Prostate gland (tissue), 2 donors: ENCODE results near the gene RUNX3. TPM values are rescaled to one million over a fixed set of nuclear protein-coding genes. Genes with fewer than 3 reads are reported as not detected.

Experiments used
- DNase-seq: peaks from one replicate; pipeline ENCODE4 v3.0.0-alpha.2; 2019; ENCODE audit warnings: low spot score
- H3K27ac ChIP-seq, 2 donors: fragments of 200-600 bp; sonication (generic); 2 replicates each; pipeline ENCODE4 v1.5.1; 2017 to 2019
- H3K27me3 ChIP-seq: fragments of 200-600 bp; sonication (generic); replicated peaks from 2 replicates; pipeline ENCODE4 v1.5.1; 2019; ENCODE audit not compliant: insufficient read depth
- H3K36me3 ChIP-seq, 2 donors: fragments of 200-600 bp; sonication (generic); 1 replicate in 1 of 2; 2 replicates in 1 of 2; pipeline versions ENCODE4 v1.5.1 to v1.8.1; 2017 to 2019
- H3K4me1 ChIP-seq: fragments of 200-600 bp; sonication (generic); replicated peaks from 2 replicates; pipeline ENCODE4 v1.5.1; 2019
- H3K4me3 ChIP-seq, 2 donors: fragments of 200-600 bp; sonication (generic); 2 replicates each; pipeline ENCODE4 v1.5.1; 2017 to 2019
- H3K9me3 ChIP-seq: fragments of 200-600 bp; sonication (generic); 2 replicates; pipeline ENCODE4 v1.5.1; 2017
- POLR2A ChIP-seq: fragments of 450-650 bp; IDR thresholded peaks from one replicate; pipeline ENCODE4 v1.6.1; 2016; ENCODE audit warnings: antibody characterized with exemption, mild to moderate bottlenecking
- WGBS: methylation state at CpG from one replicate; pipeline ENCODE4 v1.1.5; 2018; 5-methylcytosine and 5-hydroxymethylcytosine counted together
- intact Hi-C: fragments of 100-400 bp; cut with DNase I; formaldehyde crosslinking; loops from one replicate; pipeline ENCODE4 v1.14.2; 2022
- microRNA-seq: library from miRNA; unstranded; fragments of <30 nt; microRNA quantifications from one replicate; pipeline ENCODE4, GENCODE V29; 2016
- small RNA-seq, 2 donors: library from RNA; depleted of rRNA; stranded (forward); fragments of <200 nt; gene quantifications; one replicate each; pipeline ENCODE3, GENCODE V24; 2016
- total RNA-seq, 2 donors: library from RNA; depleted of rRNA; stranded (reverse); fragments of >200 nt; gene quantifications; one replicate each; pipeline ENCODE4 v1.1.0, GENCODE V29; 2016
- TF ChIP-seq, protein P1 (sequence below), 4 experiments: fragments of 200-600 bp in 2 of 4; fragments of 450-650 bp in 2 of 4; sonication (generic) in 2 of 4; IDR thresholded peaks; 1 replicate in 3 of 4; 2 replicates in 1 of 4; pipeline ENCODE4 v1.5.1; 2016 to 2019; ENCODE audit warnings: antibody characterized with exemption in 4 of 4, mild to moderate bottlenecking in 2 of 4, moderate library complexity in 2 of 4

Gene RUNX3
- total RNA-seq, 2 donors from 2014 or later, result 2.5 to 3.4 TPM

DNA sequence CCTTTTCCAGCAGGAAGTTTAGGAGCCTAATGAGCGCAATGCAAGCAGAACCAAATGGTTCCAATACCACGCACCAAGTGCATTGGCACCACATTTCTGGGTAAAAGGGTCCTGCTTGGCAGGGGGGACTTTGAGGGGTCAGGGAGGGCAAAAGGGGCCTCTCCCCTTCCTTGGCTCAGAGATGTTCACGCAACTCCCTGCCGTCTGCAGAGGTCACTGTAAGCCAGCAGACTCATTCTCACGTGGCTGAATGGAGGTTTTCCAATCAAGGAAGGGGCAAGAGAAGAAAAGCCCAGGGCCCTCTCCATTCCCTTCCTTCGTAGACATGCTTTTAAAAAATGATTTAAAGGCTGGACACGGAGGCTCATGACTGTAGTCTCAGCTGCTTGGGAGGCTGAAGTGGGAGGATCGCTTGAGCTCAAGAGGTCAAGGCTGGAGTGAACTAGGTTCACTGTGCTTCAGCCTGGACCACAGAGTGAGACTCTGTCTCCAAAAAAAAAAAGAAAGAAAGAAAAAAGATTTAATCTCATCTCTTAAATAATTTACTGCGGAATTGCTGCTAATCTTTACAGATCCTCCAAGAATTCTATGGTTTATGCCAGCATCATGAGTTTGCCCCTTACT, 80.3 kb downstream of the RUNX3 start:
- intact Hi-C loops, result loop anchor here (2.0 to 5.0 kb wide), 2 partner anchors 253 to 355 kb away; no protein-coding TSS in a partner anchor
- 66% methylated on average over 9 of the region's 9 CpGs for WGBS

More for the DNA sequence above, 80.3 kb downstream of the RUNX3 start:
- no peaks in the 10 kb centered on the region for H3K27me3 ChIP-seq
- H3K9me3 ChIP-seq, result no peaks in the 10 kb centered on the region
- H3K4me3 ChIP-seq, result no peak overlapping the region
- peaks cover 6% of the 10 kb centered on the region for H3K4me1 ChIP-seq
- TF ChIP-seq POLR2A, result no peak
- TF ChIP-seq, protein P1, sequence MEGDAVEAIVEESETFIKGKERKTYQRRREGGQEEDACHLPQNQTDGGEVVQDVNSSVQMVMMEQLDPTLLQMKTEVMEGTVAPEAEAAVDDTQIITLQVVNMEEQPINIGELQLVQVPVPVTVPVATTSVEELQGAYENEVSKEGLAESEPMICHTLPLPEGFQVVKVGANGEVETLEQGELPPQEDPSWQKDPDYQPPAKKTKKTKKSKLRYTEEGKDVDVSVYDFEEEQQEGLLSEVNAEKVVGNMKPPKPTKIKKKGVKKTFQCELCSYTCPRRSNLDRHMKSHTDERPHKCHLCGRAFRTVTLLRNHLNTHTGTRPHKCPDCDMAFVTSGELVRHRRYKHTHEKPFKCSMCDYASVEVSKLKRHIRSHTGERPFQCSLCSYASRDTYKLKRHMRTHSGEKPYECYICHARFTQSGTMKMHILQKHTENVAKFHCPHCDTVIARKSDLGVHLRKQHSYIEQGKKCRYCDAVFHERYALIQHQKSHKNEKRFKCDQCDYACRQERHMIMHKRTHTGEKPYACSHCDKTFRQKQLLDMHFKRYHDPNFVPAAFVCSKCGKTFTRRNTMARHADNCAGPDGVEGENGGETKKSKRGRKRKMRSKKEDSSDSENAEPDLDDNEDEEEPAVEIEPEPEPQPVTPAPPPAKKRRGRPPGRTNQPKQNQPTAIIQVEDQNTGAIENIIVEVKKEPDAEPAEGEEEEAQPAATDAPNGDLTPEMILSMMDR (IDR thresholded peaks at IDR 0.05), result peak in 2 of 4 experiments; percentile 19 to 22
- DNase-seq, result no peak
- H3K36me3 ChIP-seq, result no peaks in the 10 kb centered on the region
- no peak overlapping the region for H3K27ac ChIP-seq

Small RNAs within 50 kb of the gene (microRNA-seq; reads per million reads assigned to microRNA genes)
- not detected for gene MIR6731

Small RNAs within 50 kb of the gene (small RNA-seq; reads per million reads assigned to genes)
- 0 reads per million in 2 donors for gene MIR6731

Other genes with a start within 250 kb of the RUNX3 start
- 100 to 1,000 TPM in 1 of 2 donors, 10 to 100 TPM in 1; 77.2 to 124 TPM for gene CLIC4, start 184.8 kb downstream of the RUNX3 start, total RNA-seq